ENCODE measurements around the gene ARHGEF4.

Gene ARHGEF4

DNA sequence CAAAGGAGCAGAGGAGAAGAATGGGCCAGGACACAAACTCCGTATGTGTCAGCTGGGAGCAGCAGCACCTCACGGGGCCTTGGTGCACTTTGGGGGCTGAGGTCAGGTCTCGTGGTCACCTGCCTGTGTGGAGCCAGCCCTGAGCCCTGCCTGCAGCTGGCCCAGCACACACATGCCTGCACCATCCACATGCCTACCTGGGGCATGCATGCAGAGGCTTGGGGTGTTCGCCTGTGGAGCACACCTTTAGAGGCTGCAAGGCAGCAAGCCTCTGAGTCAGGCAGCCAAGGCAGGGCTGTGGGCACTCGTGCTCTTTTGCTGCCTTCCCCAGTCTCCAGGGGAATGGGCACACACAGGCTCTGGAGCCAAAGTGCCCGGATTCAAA lies 36.0 kb downstream of the ARHGEF4 start:
- no peak overlapping the region for H3K27ac ChIP-seq (ENCODE audit: low read depth, low read length)
- H2BK5ac ChIP-seq (ENCODE audit: low read depth, low read length, poor library complexity), result no peak overlapping the region
- H3K4me1 ChIP-seq (ENCODE audit: control insufficient read depth in 1 of 2, insufficient read depth in 2 of 2, low read length in 2 of 2), result no peaks in the 10 kb centered on the region
- no peak overlapping the region for H2AK5ac ChIP-seq (ENCODE audit: low read length)
- no peaks in the 10 kb centered on the region for H3K9me3 ChIP-seq (ENCODE audit: insufficient read depth, low read depth, low read length)
- no peak overlapping the region for H4K8ac ChIP-seq (ENCODE audit: low read depth, low read length)
- H4K12ac ChIP-seq (ENCODE audit: low read depth, low read length), result no peak overlapping the region
- no peak overlapping the region for H3K4me3 ChIP-seq (ENCODE audit: low read depth, low read length)
- no peak for DNase-seq
- H3K14ac ChIP-seq (ENCODE audit: low read length), result no peak overlapping the region
- no peak overlapping the region for H2BK120ac ChIP-seq (ENCODE audit: insufficient read depth, low read length, poor library complexity)
- no peak overlapping the region for H2BK12ac ChIP-seq (ENCODE audit: low read length)
- H3K27me3 ChIP-seq (ENCODE audit: insufficient read depth, low read length), result no peaks in the 10 kb centered on the region
- no peak overlapping the region for H4K91ac ChIP-seq (ENCODE audit: low read depth, low read length)
- H2AFZ ChIP-seq (ENCODE audit: insufficient read depth, low read length, poor library complexity), result no peak overlapping the region
- no peak overlapping the region for H3K18ac ChIP-seq (ENCODE audit: low read length)
- no peak overlapping the region for H3K4me2 ChIP-seq (ENCODE audit: low read length)
- H3K4ac ChIP-seq (ENCODE audit: low read depth, low read length), result no peak overlapping the region
- no peak overlapping the region for H3K23ac ChIP-seq (ENCODE audit: low read length)
- H3K79me2 ChIP-seq (ENCODE audit: control insufficient read depth, insufficient read depth, low read length, poor library complexity), result no peaks in the 10 kb centered on the region
- H3K36me3 ChIP-seq (ENCODE audit: control insufficient read depth in 1 of 2, insufficient read depth in 2 of 2, low read length in 2 of 2), result no peaks in the 10 kb centered on the region
- WGBS (ENCODE audit: extremely low coverage, insufficient coverage, insufficient read length), result no CpG with 5 or more reads among the region's 6 CpGs
- H3K9ac ChIP-seq (ENCODE audit: low read length), result no peak overlapping the region
- H3K79me1 ChIP-seq (ENCODE audit: low read length), result no peaks in the 10 kb centered on the region

DNA sequence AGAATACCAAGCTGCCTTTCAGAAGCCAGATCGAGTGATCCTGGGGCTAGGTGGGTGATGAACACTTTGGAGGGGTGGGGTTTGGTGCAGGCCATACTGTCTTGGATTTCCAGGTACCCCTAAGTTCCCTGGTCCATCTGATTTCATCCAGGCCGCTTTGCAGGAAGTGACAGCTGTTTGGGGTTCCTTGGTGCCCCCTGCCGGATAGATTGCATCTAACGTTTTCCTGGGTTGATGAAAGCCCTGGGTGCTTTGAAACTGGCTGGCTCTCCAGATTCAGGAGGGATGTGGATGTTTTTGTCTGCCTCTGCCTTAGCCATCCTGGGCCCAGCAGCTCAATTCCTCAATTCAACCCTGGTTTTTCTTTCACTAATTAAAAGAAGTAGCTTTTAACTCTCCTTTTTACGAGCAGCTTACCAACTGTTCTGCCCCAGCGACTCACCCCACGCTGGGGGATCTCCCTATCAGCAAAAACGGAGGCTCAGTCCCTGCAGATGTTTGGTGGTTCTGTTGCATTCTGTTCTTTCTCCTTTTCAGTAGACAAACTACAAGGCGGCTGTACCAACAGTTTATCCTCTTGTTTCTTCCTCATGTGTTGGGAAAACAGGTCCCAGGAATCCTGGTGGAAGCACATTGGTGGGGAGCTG lies 37.1 kb downstream of the ARHGEF4 start:
- WGBS (ENCODE audit: extremely low coverage, insufficient coverage, insufficient read length), result no CpG with 5 or more reads among the region's 9 CpGs
- Histone ChIP-seq H2BK12ac (ENCODE audit: low read length) (no peak overlapping the region), H3K23ac (ENCODE audit: low read length) (no peak overlapping the region), H3K79me2 (ENCODE audit: control insufficient read depth, insufficient read depth, low read length, poor library complexity) (no peaks in the 10 kb centered on the region), H3K4me1 (ENCODE audit: control insufficient read depth in 1 of 2, insufficient read depth in 2 of 2, low read length in 2 of 2) (no peaks in the 10 kb centered on the region), H4K12ac (ENCODE audit: low read depth, low read length) (no peak overlapping the region), H2BK5ac (ENCODE audit: low read depth, low read length, poor library complexity) (no peak overlapping the region), H3K79me1 (ENCODE audit: low read length) (no peaks in the 10 kb centered on the region), H2AK5ac (ENCODE audit: low read length) (no peak overlapping the region), H3K4me2 (ENCODE audit: low read length) (no peak overlapping the region), H2BK120ac (ENCODE audit: insufficient read depth, low read length, poor library complexity) (no peak overlapping the region), H3K14ac (ENCODE audit: low read length) (no peak overlapping the region), H3K9ac (ENCODE audit: low read length) (no peak overlapping the region), H3K18ac (ENCODE audit: low read length) (no peak overlapping the region), H3K4ac (ENCODE audit: low read depth, low read length) (no peak overlapping the region), H4K8ac (ENCODE audit: low read depth, low read length) (no peak overlapping the region), H3K27ac (ENCODE audit: low read depth, low read length) (no peak overlapping the region), H3K36me3 (ENCODE audit: control insufficient read depth in 1 of 2, insufficient read depth in 2 of 2, low read length in 2 of 2) (no peaks in the 10 kb centered on the region), H3K4me3 (ENCODE audit: low read depth, low read length) (no peak overlapping the region), H4K91ac (ENCODE audit: low read depth, low read length) (no peak overlapping the region), H3K9me3 (ENCODE audit: insufficient read depth, low read depth, low read length) (peaks cover 3% of the 10 kb centered on the region), H2AFZ (ENCODE audit: insufficient read depth, low read length, poor library complexity) (no peak overlapping the region), H3K27me3 (ENCODE audit: insufficient read depth, low read length) (no peaks in the 10 kb centered on the region)
- DNase-seq, result peak; percentile 22 to 73

DNA sequence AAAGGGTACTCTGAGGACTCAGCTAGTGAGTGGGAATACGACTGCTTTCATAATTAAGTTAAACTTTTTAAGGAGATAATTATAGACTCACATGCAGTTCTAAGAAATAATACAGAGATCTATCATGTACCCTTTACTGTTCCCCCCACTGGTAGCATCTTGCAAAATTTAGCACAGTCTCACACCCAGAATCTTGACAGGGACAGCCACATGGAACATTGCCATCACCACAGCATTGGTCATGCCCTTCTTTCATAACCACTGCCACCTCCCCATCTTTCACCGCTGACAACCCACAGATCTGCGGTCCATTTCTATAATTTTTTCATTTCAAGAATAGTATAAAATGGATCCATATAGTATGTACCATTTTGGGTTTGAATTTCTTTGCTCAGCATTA lies 37.8 kb downstream of the ARHGEF4 start:
- H2BK12ac ChIP-seq (ENCODE audit: low read length), result no peak overlapping the region
- H2AFZ ChIP-seq (ENCODE audit: insufficient read depth, low read length, poor library complexity), result no peak overlapping the region
- no peak overlapping the region for H3K14ac ChIP-seq (ENCODE audit: low read length)
- H3K79me1 ChIP-seq (ENCODE audit: low read length), result no peaks in the 10 kb centered on the region
- H3K9me3 ChIP-seq (ENCODE audit: insufficient read depth, low read depth, low read length), result peaks cover 4% of the 10 kb centered on the region
- no peaks in the 10 kb centered on the region for H3K36me3 ChIP-seq (ENCODE audit: control insufficient read depth in 1 of 2, insufficient read depth in 2 of 2, low read length in 2 of 2)
- no peak overlapping the region for H4K12ac ChIP-seq (ENCODE audit: low read depth, low read length)
- no peak overlapping the region for H3K18ac ChIP-seq (ENCODE audit: low read length)
- H3K9ac ChIP-seq (ENCODE audit: low read length), result no peak overlapping the region
- H2BK5ac ChIP-seq (ENCODE audit: low read depth, low read length, poor library complexity), result no peak overlapping the region
- H3K79me2 ChIP-seq (ENCODE audit: control insufficient read depth, insufficient read depth, low read length, poor library complexity), result no peaks in the 10 kb centered on the region
- no peak overlapping the region for H2BK120ac ChIP-seq (ENCODE audit: insufficient read depth, low read length, poor library complexity)
- DNase-seq, result no peak
- H3K4me3 ChIP-seq (ENCODE audit: low read depth, low read length), result no peak overlapping the region
- no peak overlapping the region for H3K4ac ChIP-seq (ENCODE audit: low read depth, low read length)
- no peaks in the 10 kb centered on the region for H3K4me1 ChIP-seq (ENCODE audit: control insufficient read depth in 1 of 2, insufficient read depth in 2 of 2, low read length in 2 of 2)
- no peak overlapping the region for H3K4me2 ChIP-seq (ENCODE audit: low read length)
- H3K27me3 ChIP-seq (ENCODE audit: insufficient read depth, low read length), result no peaks in the 10 kb centered on the region
- no CpG with 5 or more reads among the region's 3 CpGs for WGBS (ENCODE audit: extremely low coverage, insufficient coverage, insufficient read length)
- no peak overlapping the region for H3K23ac ChIP-seq (ENCODE audit: low read length)
- H4K8ac ChIP-seq (ENCODE audit: low read depth, low read length), result no peak overlapping the region
- H2AK5ac ChIP-seq (ENCODE audit: low read length), result no peak overlapping the region
- H4K91ac ChIP-seq (ENCODE audit: low read depth, low read length), result no peak overlapping the region
- H3K27ac ChIP-seq (ENCODE audit: low read depth, low read length), result no peak overlapping the region

DNA sequence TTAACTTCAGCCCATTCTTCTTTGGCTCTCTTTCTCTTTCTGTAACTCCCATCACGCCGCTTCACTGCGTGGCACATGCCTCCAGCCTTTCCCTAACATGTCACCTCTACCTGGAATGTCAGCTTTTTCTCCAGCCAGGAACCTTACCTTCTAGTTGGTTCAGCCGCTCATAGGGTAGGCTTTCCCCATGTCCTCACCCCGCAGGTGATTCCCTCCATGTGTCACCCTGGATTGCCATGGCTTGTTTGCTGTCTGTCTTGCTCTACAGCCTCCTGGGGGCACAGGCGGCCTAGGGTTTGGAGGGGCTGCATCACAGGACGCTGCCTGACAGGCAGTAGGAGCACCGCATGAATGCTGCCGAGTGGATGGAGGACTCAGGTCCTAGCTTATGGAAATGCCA lies 39.2 kb downstream of the ARHGEF4 start:
- Histone ChIP-seq H3K36me3 (ENCODE audit: control insufficient read depth in 1 of 2, insufficient read depth in 2 of 2, low read length in 2 of 2) (no peaks in the 10 kb centered on the region), H3K23ac (ENCODE audit: low read length) (no peak overlapping the region), H2AFZ (ENCODE audit: insufficient read depth, low read length, poor library complexity) (no peak overlapping the region), H4K91ac (ENCODE audit: low read depth, low read length) (no peak overlapping the region), H3K79me1 (ENCODE audit: low read length) (no peaks in the 10 kb centered on the region), H3K9ac (ENCODE audit: low read length) (no peak overlapping the region), H3K14ac (ENCODE audit: low read length) (no peak overlapping the region), H4K8ac (ENCODE audit: low read depth, low read length) (no peak overlapping the region), H3K27me3 (ENCODE audit: insufficient read depth, low read length) (no peaks in the 10 kb centered on the region), H2BK5ac (ENCODE audit: low read depth, low read length, poor library complexity) (no peak overlapping the region), H3K27ac (ENCODE audit: low read depth, low read length) (no peak overlapping the region), H4K12ac (ENCODE audit: low read depth, low read length) (no peak overlapping the region), H3K4me1 (ENCODE audit: control insufficient read depth in 1 of 2, insufficient read depth in 2 of 2, low read length in 2 of 2) (no peaks in the 10 kb centered on the region), H2BK120ac (ENCODE audit: insufficient read depth, low read length, poor library complexity) (no peak overlapping the region), H3K4me3 (ENCODE audit: low read depth, low read length) (no peak overlapping the region), H3K9me3 (ENCODE audit: insufficient read depth, low read depth, low read length) (peaks cover 4% of the 10 kb centered on the region), H3K79me2 (ENCODE audit: control insufficient read depth, insufficient read depth, low read length, poor library complexity) (no peaks in the 10 kb centered on the region), H3K18ac (ENCODE audit: low read length) (no peak overlapping the region), H3K4ac (ENCODE audit: low read depth, low read length) (no peak overlapping the region), H3K4me2 (ENCODE audit: low read length) (no peak overlapping the region), H2AK5ac (ENCODE audit: low read length) (no peak overlapping the region), H2BK12ac (ENCODE audit: low read length) (no peak overlapping the region)
- no peak for DNase-seq
- no CpG with 5 or more reads among the region's 9 CpGs for WGBS (ENCODE audit: extremely low coverage, insufficient coverage, insufficient read length)
